PC-9 (cell line): ENCODE data around the gene ENDOV. TPM values are rescaled to one million over a fixed set of nuclear protein-coding genes. Genes with fewer than 3 reads are reported as not detected.

Experiments used
- BruUV-seq: library from RNA; stranded (reverse); fragments of 400-500 nt; replicated peaks from 2 replicates; lab custom pipeline; 2021; lab: Mats Ljungman, UMichigan
- CTCF ChIA-PET: fragments of 300-600 bp; sonication (Branson Sonifier 250); formaldehyde crosslinking; loops from one replicate; lab custom pipeline; 2022; ENCODE audit warnings: antibody characterized with exemption; lab: Charles Lee
- POLR2A ChIA-PET: fragments of 300-600 bp; sonication (Branson Sonifier 250); formaldehyde crosslinking; loops from one replicate; lab custom pipeline; 2022; ENCODE audit warnings: antibody characterized with exemption; ENCODE audit not compliant: unreplicated experiment; lab: Charles Lee
- DNase-seq, 2 experiments: peaks; one replicate each; pipeline versions ENCODE4 v3.0.0 to v3.0.0-alpha.2; 2015 to 2022; ENCODE audit warnings: mixed read lengths in 1 of 2
- H2AFZ ChIP-seq: fragments of 200-600 bp; sonication (generic); 2 replicates; pipeline ENCODE4 v1.8.1; 2017; ENCODE audit warnings: antibody characterized with exemption
- H3F3A ChIP-seq: fragments of 200-600 bp; sonication (generic); 2 replicates; pipeline ENCODE4 v1.8.1; 2017; ENCODE audit warnings: antibody characterized with exemption, mild to moderate bottlenecking, low read depth; ENCODE audit not compliant: insufficient read depth
- H3K27ac ChIP-seq: fragments of 200-600 bp; sonication (generic); 2 replicates; pipeline ENCODE4 v1.6.1; 2016; ENCODE audit warnings: mixed run types
- H3K27me3 ChIP-seq: fragments of 200-600 bp; sonication (generic); 2 replicates; pipeline ENCODE4 v1.6.1; 2016; ENCODE audit warnings: low read depth, mixed run types; ENCODE audit not compliant: insufficient read depth
- H3K36me3 ChIP-seq: fragments of 200-600 bp; sonication (generic); 2 replicates; pipeline ENCODE4 v1.6.1; 2016; ENCODE audit warnings: low read depth, mixed run types
- H3K4me1 ChIP-seq: fragments of 200-600 bp; sonication (generic); replicated peaks from 2 replicates; pipeline ENCODE4 v1.6.1; 2016; ENCODE audit warnings: mixed run types; ENCODE audit not compliant: insufficient read depth
- H3K4me2 ChIP-seq: fragments of 200-600 bp; sonication (generic); 2 replicates; pipeline ENCODE4 v1.6.1; 2017; ENCODE audit warnings: mixed run types
- H3K4me3 ChIP-seq: fragments of 200-600 bp; sonication (generic); 2 replicates; pipeline ENCODE4 v1.6.1; 2016; ENCODE audit warnings: mixed run types
- H3K79me2 ChIP-seq: fragments of 200-600 bp; sonication (generic); 2 replicates; pipeline ENCODE4 v1.6.1; 2017; ENCODE audit warnings: low read depth, mixed run types
- H3K9me2 ChIP-seq: fragments of 200-600 bp; sonication (generic); 2 replicates; pipeline ENCODE4 v1.8.1; 2017; ENCODE audit warnings: mild to moderate bottlenecking; ENCODE audit not compliant: insufficient read depth
- H3K9me3 ChIP-seq: fragments of 200-600 bp; sonication (generic); 2 replicates; pipeline ENCODE4 v1.8.1; 2016; ENCODE audit warnings: low read depth; ENCODE audit not compliant: insufficient read depth
- H4K20me1 ChIP-seq: fragments of 200-600 bp; sonication (generic); 2 replicates; pipeline ENCODE4 v1.8.1; 2017; ENCODE audit not compliant: insufficient read depth
- EZH2 ChIP-seq: fragments of 200-600 bp; sonication (generic); IDR thresholded peaks from 2 replicates; pipeline ENCODE4 v1.8.0; 2017; ENCODE audit warnings: antibody characterized with exemption, low read depth
- intact Hi-C: fragments of 100-400 bp; cut with micrococcal nuclease; formaldehyde crosslinking; loops from one replicate; pipeline ENCODE4 v1.10.0; 2022; ENCODE audit not compliant: unreplicated experiment
- total RNA-seq: library from RNA; stranded (reverse); gene quantifications from 2 replicates; pipeline ENCODE4 v1.2.3, GENCODE V29; 2021
- TF ChIP-seq, protein P1 (sequence below): fragments of 200-600 bp; sonication (generic); conservative IDR thresholded peaks from 2 replicates; pipeline ENCODE4 v1.6.1; 2017; ENCODE audit warnings: mixed run types, antibody characterized with exemption, mild to moderate bottlenecking, moderate library complexity

Gene ENDOV
- total RNA-seq, 1 experiment from 2014 or later: 50.3 TPM

DNA sequence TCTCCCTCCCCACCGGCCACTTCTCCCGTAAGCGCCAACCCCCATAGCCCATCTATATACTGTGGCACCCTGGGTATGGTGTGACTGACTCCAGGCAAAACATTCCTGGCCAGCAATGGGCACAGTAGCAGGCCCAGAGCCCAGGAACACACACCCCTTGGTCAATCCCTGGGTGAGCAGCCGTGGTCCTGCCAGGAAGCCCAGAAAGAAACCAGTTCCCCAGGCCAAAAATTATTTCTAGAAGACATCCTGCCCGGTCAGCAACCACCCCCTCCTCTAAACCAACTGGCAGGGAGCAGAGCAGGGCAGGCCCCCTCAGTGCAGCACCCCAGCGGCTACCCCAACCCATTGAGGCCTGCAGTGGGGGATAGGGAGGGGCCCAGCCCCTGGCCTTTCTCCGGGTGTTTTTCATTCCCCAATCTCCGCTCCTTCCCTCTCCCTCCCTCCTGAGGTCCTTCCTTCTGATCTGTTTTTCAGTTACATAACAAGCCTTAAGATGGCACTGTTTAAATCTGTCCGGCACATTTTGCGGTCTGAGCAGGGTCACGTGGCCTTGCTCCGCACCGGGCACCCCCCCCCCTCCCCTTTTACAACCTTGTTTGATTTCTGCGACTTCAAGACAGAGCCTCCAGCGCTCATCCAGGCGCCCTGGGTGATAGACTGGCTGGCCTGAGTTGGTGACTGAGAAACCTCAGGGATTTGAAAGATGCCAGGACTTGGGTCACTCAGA is 59.4 kb downstream of the ENDOV start:
- Histone ChIP-seq H4K20me1 (no peaks in the 10 kb centered on the region), H3K4me1 (0 out of 2 replicates have a peak, but pooled peaks cover 9% of the 10 kb centered on the region), H3K4me3 (no peak overlapping the region; the same call in 1 of the 2 replicates), H3K27ac (no peak overlapping the region), H3K9me3 (no peaks in the 10 kb centered on the region), H3K36me3 (no peaks in the 10 kb centered on the region), H3K27me3 (peaks cover 25% of the 10 kb centered on the region), H2AFZ (no peak overlapping the region), H3F3A (no peaks in the 10 kb centered on the region), H3K4me2 (peak overlapping the region; percentile 77), H3K79me2 (no peaks in the 10 kb centered on the region), H3K9me2 (no peaks in the 10 kb centered on the region)
- TF ChIP-seq, protein P1, sequence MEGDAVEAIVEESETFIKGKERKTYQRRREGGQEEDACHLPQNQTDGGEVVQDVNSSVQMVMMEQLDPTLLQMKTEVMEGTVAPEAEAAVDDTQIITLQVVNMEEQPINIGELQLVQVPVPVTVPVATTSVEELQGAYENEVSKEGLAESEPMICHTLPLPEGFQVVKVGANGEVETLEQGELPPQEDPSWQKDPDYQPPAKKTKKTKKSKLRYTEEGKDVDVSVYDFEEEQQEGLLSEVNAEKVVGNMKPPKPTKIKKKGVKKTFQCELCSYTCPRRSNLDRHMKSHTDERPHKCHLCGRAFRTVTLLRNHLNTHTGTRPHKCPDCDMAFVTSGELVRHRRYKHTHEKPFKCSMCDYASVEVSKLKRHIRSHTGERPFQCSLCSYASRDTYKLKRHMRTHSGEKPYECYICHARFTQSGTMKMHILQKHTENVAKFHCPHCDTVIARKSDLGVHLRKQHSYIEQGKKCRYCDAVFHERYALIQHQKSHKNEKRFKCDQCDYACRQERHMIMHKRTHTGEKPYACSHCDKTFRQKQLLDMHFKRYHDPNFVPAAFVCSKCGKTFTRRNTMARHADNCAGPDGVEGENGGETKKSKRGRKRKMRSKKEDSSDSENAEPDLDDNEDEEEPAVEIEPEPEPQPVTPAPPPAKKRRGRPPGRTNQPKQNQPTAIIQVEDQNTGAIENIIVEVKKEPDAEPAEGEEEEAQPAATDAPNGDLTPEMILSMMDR: no peak
- no peak for TF ChIP-seq EZH2
- no TSS peak for BruUV-seq
- DNase-seq: no peak
- ChIA-PET POLR2A (interaction anchor here (1.2 kb wide), 1 partner anchor 20 kb away, joined by 11 read pairs; no protein-coding TSS in a partner anchor), CTCF (interaction anchor here (0.5 kb wide), 1 partner anchor 702 kb away, joined by 5 read pairs; no protein-coding TSS in a partner anchor)
- intact Hi-C loops: no loop called here

DNA sequence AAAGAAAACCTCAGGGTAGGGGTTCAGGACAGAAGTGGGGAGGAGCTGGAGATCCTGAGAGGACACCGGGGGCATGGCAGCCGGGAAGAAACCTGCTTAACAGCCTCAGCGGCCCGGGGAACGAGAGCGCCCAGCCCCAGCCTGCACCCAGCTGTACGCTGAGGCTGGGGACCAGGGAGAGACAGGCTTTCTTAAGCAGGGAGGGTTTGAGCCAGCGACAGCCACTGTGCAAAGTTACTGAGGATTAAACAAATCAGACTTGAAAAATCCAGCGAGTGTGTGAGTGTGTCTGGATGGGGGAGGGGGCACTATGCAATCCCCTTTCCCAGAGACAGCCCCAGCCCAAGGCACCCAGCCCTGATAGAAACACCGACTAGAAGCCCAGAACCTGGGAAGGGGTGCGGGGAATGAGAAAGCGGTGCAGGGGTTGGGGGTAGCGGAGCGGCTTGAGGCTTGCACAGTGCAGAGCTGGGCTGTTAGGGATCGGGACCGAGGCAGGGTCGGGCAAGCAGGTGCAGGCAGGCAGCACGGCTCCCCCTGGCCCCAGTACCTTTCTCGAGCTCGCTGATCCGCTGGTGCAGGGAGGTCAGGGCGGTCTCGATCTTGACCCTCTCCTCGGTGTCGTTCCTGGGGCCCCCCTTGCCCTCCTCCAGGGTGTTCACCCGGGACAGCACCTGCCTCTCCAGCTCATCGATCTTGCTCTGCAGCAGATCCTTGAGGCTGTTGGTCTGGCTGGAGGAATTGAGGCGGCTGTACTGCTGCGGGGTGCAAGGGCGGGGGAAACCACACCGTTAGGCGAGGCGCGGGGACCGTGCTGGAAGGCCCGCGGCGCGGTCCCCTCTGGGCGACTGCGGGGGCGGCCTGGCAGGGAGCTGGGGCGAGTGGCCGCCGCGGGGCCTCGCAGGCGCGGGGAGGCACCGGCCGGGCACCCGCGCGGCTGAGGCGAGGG is 60.3 kb downstream of the ENDOV start:
- Histone ChIP-seq H3K27ac (no peak overlapping the region), H3K4me1 (0 out of 2 replicates have a peak, but pooled peaks cover 9% of the 10 kb centered on the region), H3K27me3 (peaks cover 25% of the 10 kb centered on the region), H2AFZ (no peak overlapping the region), H3K4me3 (peak overlapping the region; percentile 43; the same call in 1 of the 2 replicates), H3F3A (no peaks in the 10 kb centered on the region), H3K9me3 (no peaks in the 10 kb centered on the region), H4K20me1 (no peaks in the 10 kb centered on the region), H3K9me2 (no peaks in the 10 kb centered on the region), H3K4me2 (peak overlapping the region; percentile 77), H3K79me2 (no peaks in the 10 kb centered on the region), H3K36me3 (no peaks in the 10 kb centered on the region)
- TF ChIP-seq EZH2: peak; percentile 12; the same call in 1 of the 2 replicates
- TF ChIP-seq, protein P1: no peak
- TSS peak; percentile 43 for BruUV-seq
- DNase-seq: peak in 1 of 2 experiments; percentile 60
- intact Hi-C loops: loop anchor here (1.0 kb wide), 1 partner anchor 100 kb away; no protein-coding TSS in a partner anchor
- ChIA-PET CTCF (no interaction called here), POLR2A (interaction anchor here (0.6 to 1.2 kb wide), 3 partner anchors 7 to 190 kb away, joined by 5 to 14 read pairs (median 11); no protein-coding TSS in a partner anchor)
